Activated CD4-positive, alpha-beta memory T cell treated with anti-CD3 and anti-CD28 coated beads, Interleukin-2, amount 10 ng/mL, durations not matched to agents 7 days and 5 days (primary cell): ENCODE results near the gene PIN1. TPM values are rescaled to one million over a fixed set of nuclear protein-coding genes. Genes with fewer than 3 reads are reported as not detected.

ENCODE experiments used
- CTCF ChIA-PET: fragments of 350-600 bp; sonication (Branson Sonifier 250); formaldehyde crosslinking; loops from one replicate; lab custom pipeline; 2021; ENCODE audit warnings: antibody characterized with exemption, inconsistent platforms; lab: Charles Lee
- POLR2A ChIA-PET: fragments of 350-600 bp; sonication (Branson Sonifier 250); formaldehyde crosslinking; loops from one replicate; lab custom pipeline; 2021; ENCODE audit warnings: antibody characterized with exemption; lab: Charles Lee
- DNase-seq: peaks from one replicate; pipeline ENCODE4 v3.0.0-alpha.2; 2020
- H3K27ac Mint-ChIP-seq: one replicate; pipeline ENCODE4 v1.8.0; 2021; ENCODE audit warnings: mild to moderate bottlenecking, mixed read lengths
- H3K27me3 Mint-ChIP-seq: one replicate; pipeline ENCODE4 v1.8.0; 2021; ENCODE audit warnings: mixed read lengths
- H3K36me3 Mint-ChIP-seq: one replicate; pipeline ENCODE4 v1.8.0; 2021; ENCODE audit warnings: low read depth, mixed read lengths
- H3K4me1 Mint-ChIP-seq: one replicate; pipeline ENCODE4 v1.8.0; 2021; ENCODE audit warnings: mixed read lengths
- H3K4me3 Mint-ChIP-seq: one replicate; pipeline ENCODE4 v1.8.0; 2021; ENCODE audit warnings: mild to moderate bottlenecking, mixed read lengths
- H3K9me3 Mint-ChIP-seq: one replicate; pipeline ENCODE4 v1.8.0; 2021; ENCODE audit warnings: mixed read lengths
- total RNA-seq, 2 experiments: library from RNA; stranded (reverse); gene quantifications; one replicate each; pipeline ENCODE4 v1.2.3, GENCODE V29; 2021

PIN1 gene
- total RNA-seq, 2 experiments from 2014 or later = 96.0 to 97.0 TPM

- ChIA-PET CTCF (no interaction called here), POLR2A (interaction anchor here (1.0 to 1.7 kb wide), 4 partner anchors 12 to 36 kb away, joined by 3 to 5 read pairs (median 3); partner anchors contain the start of genes PIN1 and UBL5)
- no peak for DNase-seq
- no peaks in the 10 kb centered on the region for H3K27me3 Mint-ChIP-seq
- H3K36me3 Mint-ChIP-seq = peaks cover 4% of the 10 kb centered on the region
- no peaks in the 10 kb centered on the region for H3K9me3 Mint-ChIP-seq
- peaks cover 68% of the 10 kb centered on the region for H3K4me1 Mint-ChIP-seq
- no peak overlapping the region for H3K27ac Mint-ChIP-seq
- H3K4me3 Mint-ChIP-seq = peak overlapping the region; percentile 75
Observed at GRCh38 chr19:9863759-9864158, 28.6 kb downstream of the PIN1 start.

GRCh38 chr19:9865732-9866501 lies 30.8 kb downstream of the PIN1 start:
- H3K27me3 Mint-ChIP-seq = no peaks in the 10 kb centered on the region
- H3K9me3 Mint-ChIP-seq = no peaks in the 10 kb centered on the region
- CTCF ChIA-PET = interaction anchor here (0.7 kb wide), 1 partner anchor 1597 kb away, joined by 3 read pairs; no protein-coding TSS in a partner anchor
- peak overlapping the region; percentile 77 for H3K27ac Mint-ChIP-seq
- H3K36me3 Mint-ChIP-seq = peaks cover 4% of the 10 kb centered on the region
- POLR2A ChIA-PET = interaction anchor here (2.7 kb wide), 1 partner anchor 8 kb away, joined by 10 read pairs; no protein-coding TSS in a partner anchor
- peaks cover 48% of the 10 kb centered on the region for H3K4me1 Mint-ChIP-seq
- no peak overlapping the region for H3K4me3 Mint-ChIP-seq
- peak; percentile 65 for DNase-seq

GRCh38 chr19:9868983-9869617 lies 34.0 kb downstream of the PIN1 start:
- Mint-ChIP-seq H3K4me3 (no peak overlapping the region), H3K36me3 (no peaks in the 10 kb centered on the region), H3K9me3 (no peaks in the 10 kb centered on the region), H3K27me3 (no peaks in the 10 kb centered on the region), H3K4me1 (peaks cover 18% of the 10 kb centered on the region), H3K27ac (no peak overlapping the region)
- POLR2A ChIA-PET = no interaction called here
- DNase-seq = no peak
- CTCF ChIA-PET = interaction anchor here (0.7 kb wide), 1 partner anchor 117 kb away, joined by 4 read pairs; no protein-coding TSS in a partner anchor

- Mint-ChIP-seq H3K9me3 (no peaks in the 10 kb centered on the region), H3K27ac (no peak overlapping the region), H3K36me3 (no peaks in the 10 kb centered on the region), H3K27me3 (no peaks in the 10 kb centered on the region), H3K4me3 (no peak overlapping the region), H3K4me1 (peaks cover 2% of the 10 kb centered on the region)
- CTCF ChIA-PET = no interaction called here
- POLR2A ChIA-PET = no interaction called here
- no peak for DNase-seq
Observed at GRCh38 chr19:9871626-9872338, 36.7 kb downstream of the PIN1 start.

GRCh38 chr19:9872618-9873242 lies 37.6 kb downstream of the PIN1 start:
- CTCF ChIA-PET = no interaction called here
- Mint-ChIP-seq H3K9me3 (no peaks in the 10 kb centered on the region), H3K36me3 (no peaks in the 10 kb centered on the region), H3K27ac (no peak overlapping the region), H3K4me1 (no peaks in the 10 kb centered on the region), H3K4me3 (no peak overlapping the region), H3K27me3 (no peaks in the 10 kb centered on the region)
- POLR2A ChIA-PET = interaction anchor here (1.0 kb wide), 1 partner anchor 15 kb away, joined by 4 read pairs; no protein-coding TSS in a partner anchor
- no peak for DNase-seq

- ChIA-PET POLR2A (no interaction called here), CTCF (interaction anchor here (0.6 to 0.7 kb wide), 2 partner anchors 15 to 1288 kb away, joined by 3 to 4 read pairs; no protein-coding TSS in a partner anchor)
- no peaks in the 10 kb centered on the region for H3K4me1 Mint-ChIP-seq
- no peaks in the 10 kb centered on the region for H3K9me3 Mint-ChIP-seq
- no peaks in the 10 kb centered on the region for H3K27me3 Mint-ChIP-seq
- H3K36me3 Mint-ChIP-seq = no peaks in the 10 kb centered on the region
- no peak for DNase-seq
- no peak overlapping the region for H3K4me3 Mint-ChIP-seq
- H3K27ac Mint-ChIP-seq = no peak overlapping the region
Observed at GRCh38 chr19:9875031-9875627, 40.0 kb downstream of the PIN1 start.

GRCh38 chr19:9875796-9876195 lies 40.7 kb downstream of the PIN1 start:
- H3K27me3 Mint-ChIP-seq = no peaks in the 10 kb centered on the region
- CTCF ChIA-PET = no interaction called here
- no peak overlapping the region for H3K4me3 Mint-ChIP-seq
- POLR2A ChIA-PET = interaction anchor here (0.8 kb wide), 1 partner anchor 12 kb away, joined by 3 read pairs; no protein-coding TSS in a partner anchor
- DNase-seq = no peak
- no peaks in the 10 kb centered on the region for H3K36me3 Mint-ChIP-seq
- no peaks in the 10 kb centered on the region for H3K4me1 Mint-ChIP-seq
- H3K27ac Mint-ChIP-seq = no peak overlapping the region
- H3K9me3 Mint-ChIP-seq = no peaks in the 10 kb centered on the region

- Mint-ChIP-seq H3K27me3 (no peaks in the 10 kb centered on the region), H3K27ac (no peak overlapping the region), H3K36me3 (no peaks in the 10 kb centered on the region), H3K9me3 (no peaks in the 10 kb centered on the region), H3K4me3 (no peak overlapping the region), H3K4me1 (no peaks in the 10 kb centered on the region)
- CTCF ChIA-PET = interaction anchor here (0.7 kb wide), 2 partner anchors 43 to 1895 kb away, joined by 3 read pairs; partner anchors contain the start of gene PIN1
- POLR2A ChIA-PET = no interaction called here
- DNase-seq = no peak
Observed at GRCh38 chr19:9877780-9878510, 42.8 kb downstream of the PIN1 start.

GRCh38 chr19:9878511-9879196 lies 43.5 kb downstream of the PIN1 start:
- DNase-seq = no peak
- ChIA-PET POLR2A (no interaction called here), CTCF (interaction anchor here (0.7 kb wide), 2 partner anchors 44 to 1896 kb away, joined by 3 read pairs; partner anchors contain the start of gene PIN1)
- Mint-ChIP-seq H3K36me3 (no peaks in the 10 kb centered on the region), H3K27ac (no peak overlapping the region), H3K4me1 (no peaks in the 10 kb centered on the region), H3K9me3 (no peaks in the 10 kb centered on the region), H3K4me3 (no peak overlapping the region), H3K27me3 (no peaks in the 10 kb centered on the region)

GRCh38 chr19:9881720-9882119 lies 46.6 kb downstream of the PIN1 start:
- H3K27ac Mint-ChIP-seq = no peak overlapping the region
- ChIA-PET CTCF (no interaction called here), POLR2A (interaction anchor here (0.6 kb wide), 1 partner anchor 18 kb away, joined by 3 read pairs; no protein-coding TSS in a partner anchor)
- H3K36me3 Mint-ChIP-seq = no peaks in the 10 kb centered on the region
- H3K27me3 Mint-ChIP-seq = peaks cover 3% of the 10 kb centered on the region
- DNase-seq = no peak
- H3K9me3 Mint-ChIP-seq = no peaks in the 10 kb centered on the region
- H3K4me3 Mint-ChIP-seq = no peak overlapping the region
- no peaks in the 10 kb centered on the region for H3K4me1 Mint-ChIP-seq

GRCh38 chr19:9883231-9883758 lies 48.2 kb downstream of the PIN1 start:
- H3K27me3 Mint-ChIP-seq = peaks cover 3% of the 10 kb centered on the region
- CTCF ChIA-PET = no interaction called here
- H3K4me1 Mint-ChIP-seq = no peaks in the 10 kb centered on the region
- H3K27ac Mint-ChIP-seq = no peak overlapping the region
- no peak for DNase-seq
- H3K36me3 Mint-ChIP-seq = no peaks in the 10 kb centered on the region
- no peaks in the 10 kb centered on the region for H3K9me3 Mint-ChIP-seq
- H3K4me3 Mint-ChIP-seq = no peak overlapping the region
- POLR2A ChIA-PET = no interaction called here
